Putamen (tissue), 1 donor: ENCODE data around the gene DDR1.
"Not testable (repeated sequence)": the region's sequence is repeated elsewhere in the genome, so short reads cannot be mapped to it uniquely, and the experiment has no call there.

Experiments used
- DNase-seq: peaks from one replicate; pipeline ENCODE4 v3.0.0-alpha.2; 2016; ENCODE audit warnings: low spot score

The DDR1 gene

GRCh38 chr6:30883685-30884520, at the start of gene DDR1:
Gene DDR1, plus strand, starts transcription at chr6:30884519. Its CDS starts 4,211 bp downstream, at chr6:30888730.
- peak; percentile 88 for DNase-seq

GRCh38 chr6:30834646-30835045, 49.7 kb upstream of the DDR1 start:
- no peak for DNase-seq

- no peak for DNase-seq
Observed at GRCh38 chr6:30835576-30835975, 48.7 kb upstream of the DDR1 start.

- no peak for DNase-seq
Observed at GRCh38 chr6:30836431-30836866, 47.9 kb upstream of the DDR1 start.

GRCh38 chr6:30836957-30837356, 47.4 kb upstream of the DDR1 start:
- DNase-seq = no peak

GRCh38 chr6:30837432-30837831, 46.9 kb upstream of the DDR1 start:
- no peak for DNase-seq

- DNase-seq = no peak
Observed at GRCh38 chr6:30837870-30838269, 46.4 kb upstream of the DDR1 start.

- no peak for DNase-seq
Observed at GRCh38 chr6:30839671-30840070, 44.6 kb upstream of the DDR1 start.

GRCh38 chr6:30840084-30840934, 44.0 kb upstream of the DDR1 start:
- no peak for DNase-seq

- DNase-seq = no peak
Observed at GRCh38 chr6:30840935-30841643, 43.2 kb upstream of the DDR1 start.

- DNase-seq = no peak
Observed at GRCh38 chr6:30841644-30842504, 42.4 kb upstream of the DDR1 start.

- no peak for DNase-seq
Observed at GRCh38 chr6:30842754-30843610, 41.3 kb upstream of the DDR1 start.

- no peak for DNase-seq
Observed at GRCh38 chr6:30843611-30843998, 40.7 kb upstream of the DDR1 start.

GRCh38 chr6:30844118-30844535, 40.2 kb upstream of the DDR1 start:
- no peak for DNase-seq

GRCh38 chr6:30845183-30845582, 39.1 kb upstream of the DDR1 start:
- DNase-seq = no peak

GRCh38 chr6:30847421-30847970, 36.8 kb upstream of the DDR1 start:
- DNase-seq = no peak

GRCh38 chr6:30847971-30848436, 36.3 kb upstream of the DDR1 start:
- DNase-seq = no peak

GRCh38 chr6:30849903-30850651, 34.2 kb upstream of the DDR1 start:
- no peak for DNase-seq

GRCh38 chr6:30852459-30852858, 31.9 kb upstream of the DDR1 start:
- not testable (repeated sequence) for DNase-seq
